ENCODE measurements around the gene CNRIP1.
A peak's percentile ranks its signal among the peaks of the same experiment; 100 is the strongest.

CNRIP1 gene

DNA sequence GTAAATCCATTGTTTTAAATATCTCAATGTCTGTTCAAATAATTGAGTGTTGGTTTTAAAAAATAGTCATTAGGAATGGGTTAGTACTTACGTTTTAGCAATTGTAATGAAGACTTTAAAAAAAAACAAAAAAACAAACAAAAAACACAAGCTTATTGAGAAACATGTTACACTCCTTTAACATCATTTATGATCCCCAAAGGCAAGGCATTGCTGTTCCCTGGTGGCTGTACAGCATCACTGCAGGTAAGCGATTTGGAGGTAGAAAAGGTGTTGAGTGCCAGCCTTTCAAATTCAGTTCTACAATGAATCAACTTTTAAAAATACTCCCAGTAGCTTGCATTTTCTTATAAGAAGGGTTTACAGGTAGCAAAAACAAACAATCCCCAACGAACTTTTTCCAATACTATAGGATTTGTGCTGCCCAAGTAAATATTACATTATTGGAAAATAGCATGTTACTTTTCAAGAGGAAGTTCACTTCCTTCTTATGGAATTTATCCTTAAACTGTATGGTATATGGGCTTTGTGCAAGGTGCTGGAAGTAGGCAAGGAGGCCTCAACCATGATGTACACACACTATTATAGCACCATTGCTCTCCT, 27.5 kb downstream of the CNRIP1 start:
- no peak for DNase-seq (ENCODE audit: low read depth in 3 of 3)

DNA sequence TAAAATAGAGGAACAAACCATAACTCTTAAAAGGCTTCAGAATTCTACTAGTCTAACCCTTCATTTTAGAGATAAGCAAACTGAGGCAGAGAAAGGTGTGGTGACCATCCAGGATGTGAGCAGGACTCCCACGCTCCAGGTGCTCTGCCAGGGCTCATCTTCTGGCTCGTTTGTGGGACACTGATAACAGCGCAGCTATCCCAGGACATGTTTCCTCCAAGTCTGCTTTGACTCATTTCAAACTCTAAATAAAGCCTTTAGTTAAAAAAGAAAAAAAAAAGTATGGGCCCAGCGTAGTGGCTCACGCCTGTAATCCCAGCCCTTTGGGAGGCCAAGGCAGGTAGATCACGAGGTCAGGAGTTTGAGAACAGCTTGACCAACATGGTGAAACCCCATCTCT, 28.4 kb downstream of the CNRIP1 start:
- DNase-seq (ENCODE audit: low read depth in 3 of 3), result no peak

DNA sequence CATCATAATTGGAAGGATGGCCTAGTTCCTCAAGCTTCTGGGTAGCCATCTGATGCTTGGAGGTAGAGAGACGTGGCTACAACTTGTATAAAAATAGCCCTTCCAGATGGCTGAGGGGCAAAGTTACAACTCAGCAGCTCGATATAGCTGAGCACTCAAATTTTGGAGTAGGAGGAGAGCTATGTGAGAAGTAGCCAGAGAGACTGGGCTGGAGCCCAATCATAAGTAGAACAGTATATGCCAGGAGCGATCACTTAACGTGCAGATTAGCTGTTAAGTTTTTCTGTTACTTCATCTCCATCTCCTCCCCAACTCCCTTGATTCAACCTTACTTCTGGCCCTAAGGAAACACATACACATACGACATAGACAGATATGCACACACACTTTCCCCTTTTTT, 28.8 kb downstream of the CNRIP1 start:
- DNase-seq (ENCODE audit: low read depth in 3 of 3), result no peak

- no peak for DNase-seq (ENCODE audit: low read depth in 3 of 3)
Observed at GRCh38 chr2:68287580-68288441, 31.9 kb downstream of the CNRIP1 start.

- no peak for DNase-seq (ENCODE audit: low read depth in 3 of 3)
Observed at GRCh38 chr2:68284896-68285295, 34.9 kb downstream of the CNRIP1 start.

DNA sequence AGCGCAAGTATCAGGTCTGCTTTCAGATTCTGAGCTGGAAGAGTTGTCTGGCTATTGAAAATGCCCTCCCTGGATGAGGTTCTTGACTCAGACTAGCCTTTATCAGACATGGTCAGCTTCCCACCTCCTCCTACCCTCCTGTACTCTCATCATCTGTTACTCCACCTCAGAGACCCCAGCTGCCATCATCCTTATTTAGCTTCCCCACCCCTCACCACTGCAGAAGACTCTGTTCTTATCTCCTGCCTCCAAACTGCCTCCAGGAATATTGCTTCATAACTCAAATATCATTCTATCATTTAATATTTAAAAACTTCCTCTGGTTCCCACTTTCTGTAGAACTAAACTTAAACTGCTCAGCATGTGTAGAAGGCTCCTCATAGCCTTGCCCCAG, 36.3 kb downstream of the CNRIP1 start:
- no peak for DNase-seq (ENCODE audit: low read depth in 3 of 3)

GRCh38 chr2:68282811-68283418, 36.8 kb downstream of the CNRIP1 start:
- no peak for DNase-seq (ENCODE audit: low read depth in 3 of 3)

- DNase-seq (ENCODE audit: low read depth in 3 of 3), result no peak
Observed at GRCh38 chr2:68280796-68281195, 39.0 kb downstream of the CNRIP1 start.

DNA sequence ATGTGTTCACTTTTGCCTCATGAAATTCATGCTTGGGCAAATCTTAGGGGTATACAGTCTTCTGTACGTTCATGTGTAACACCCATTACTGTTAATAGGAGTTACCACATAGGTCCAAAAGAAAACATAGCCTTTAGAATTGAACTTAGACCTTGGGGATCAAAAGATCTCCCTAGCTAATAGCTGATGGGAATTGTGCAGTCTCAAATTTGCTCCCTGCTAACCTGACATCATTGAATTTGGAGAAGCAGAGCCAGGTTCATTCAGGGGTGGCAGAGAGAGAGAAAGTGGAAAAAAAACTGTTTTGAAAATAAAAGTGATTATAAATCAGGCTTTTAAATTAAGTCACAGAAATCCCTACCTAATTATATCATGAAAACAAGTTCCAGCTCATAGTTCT, 39.4 kb downstream of the CNRIP1 start:
- DNase-seq (ENCODE audit: low read depth in 3 of 3), result no peak

DNA sequence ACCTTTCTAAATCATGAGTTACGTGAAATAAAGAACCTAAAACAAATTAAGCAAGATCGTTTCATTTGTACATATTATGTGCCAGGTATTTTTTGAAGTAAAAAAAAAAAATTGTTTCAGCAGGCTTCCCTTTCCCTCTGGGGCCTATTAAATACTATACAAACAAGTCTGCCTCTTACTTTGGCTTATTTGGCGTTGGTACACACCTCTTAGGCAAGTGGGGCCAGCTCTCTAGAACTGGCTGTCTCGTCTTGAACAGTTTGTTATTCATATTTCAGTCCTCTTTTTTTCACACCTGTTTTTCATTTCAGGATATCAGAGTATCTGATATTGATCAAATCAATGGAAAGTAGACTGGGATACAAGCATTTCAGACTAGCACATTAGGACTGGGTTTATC, 40.1 kb downstream of the CNRIP1 start:
- DNase-seq (ENCODE audit: low read depth in 3 of 3), result no peak

- DNase-seq (ENCODE audit: low read depth in 3 of 3), result no peak
Observed at GRCh38 chr2:68278169-68278568, 41.6 kb downstream of the CNRIP1 start.

GRCh38 chr2:68274022-68274421, 45.7 kb downstream of the CNRIP1 start:
- no peak for DNase-seq (ENCODE audit: low read depth in 3 of 3)

- DNase-seq (ENCODE audit: low read depth in 3 of 3), result no peak
Observed at GRCh38 chr2:68272246-68272994, 47.3 kb downstream of the CNRIP1 start.

GRCh38 chr2:68266655-68267054, 53.1 kb downstream of the CNRIP1 start:
- no peak for DNase-seq (ENCODE audit: low read depth in 3 of 3)

GRCh38 chr2:68263632-68264031, 56.1 kb downstream of the CNRIP1 start:
- DNase-seq (ENCODE audit: low read depth in 3 of 3), result no peak

GRCh38 chr2:68258851-68259250, 60.9 kb downstream of the CNRIP1 start:
- no peak for DNase-seq (ENCODE audit: low read depth in 3 of 3)

GRCh38 chr2:68256093-68256450, 63.7 kb downstream of the CNRIP1 start:
- DNase-seq (ENCODE audit: low read depth in 3 of 3), result no peak

DNA sequence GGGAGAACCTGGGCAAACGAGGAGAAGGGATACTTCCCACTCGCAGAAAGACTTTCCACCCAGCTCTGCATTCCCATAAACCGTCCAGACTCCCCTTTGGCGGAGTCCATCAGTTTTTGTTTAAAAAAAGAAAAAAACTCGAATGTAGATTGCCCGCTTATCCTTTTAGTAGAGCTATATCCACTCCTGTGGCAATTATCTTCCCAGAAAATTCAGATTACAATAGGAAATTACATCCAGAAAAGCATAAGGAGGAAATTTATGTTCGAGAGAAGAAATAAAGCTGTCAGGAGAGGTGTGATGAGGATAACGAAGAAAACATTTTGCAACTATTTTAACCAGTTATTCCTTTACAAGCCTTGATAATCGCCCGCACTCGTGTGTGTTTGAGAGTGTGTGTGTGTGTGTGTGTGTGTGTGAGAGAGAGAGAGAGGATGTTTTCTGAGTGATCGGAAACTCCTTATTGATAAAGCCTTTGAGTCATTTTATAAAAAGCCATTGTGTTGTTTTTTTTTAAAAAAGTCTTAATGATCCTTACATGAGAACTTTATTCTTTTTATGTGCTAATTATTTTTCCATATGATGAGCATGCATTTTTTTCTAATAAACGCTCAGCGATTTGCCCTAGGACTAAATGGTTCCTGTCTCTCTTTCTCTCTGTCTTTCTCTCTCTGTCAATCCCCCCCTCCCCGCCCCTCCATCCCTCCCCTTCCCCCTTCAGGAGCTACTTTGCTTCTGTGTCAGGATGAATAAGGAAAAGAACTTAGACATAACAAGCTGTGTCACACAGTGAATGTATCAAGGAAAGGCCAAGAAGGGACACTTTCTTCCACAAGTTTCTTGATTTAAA, 66.3 kb downstream of the CNRIP1 start:
- DNase-seq (ENCODE audit: low read depth in 3 of 3), result peak in 1 of 3 experiments; percentile 16

GRCh38 chr2:68252400-68253218, 67.1 kb downstream of the CNRIP1 start, which contains the start of gene PPP3R1:
PPP3R1 (minus strand) TSS chr2:68252532; CDS start chr2:68252127, 405 bp downstream.
- peak; percentile 89 to 94 (median 91) for DNase-seq (ENCODE audit: low read depth in 3 of 3)

- peak in 2 of 3 experiments; percentile 11 to 29 for DNase-seq (ENCODE audit: low read depth in 3 of 3)
Observed at GRCh38 chr2:68251855-68252399, 67.8 kb downstream of the CNRIP1 start.

Data from stimulated activated CD4-positive, alpha-beta T cell treated with anti-CD3 and anti-CD28 coated beads, TNF-alpha, amount 100 ng/mL, for 24 hours (primary cell).